Dermis microvascular lymphatic vessel endothelial cell (primary cell): ENCODE data around the gene MIOX. TPM values are rescaled to one million over a fixed set of nuclear protein-coding genes. Genes with fewer than 3 reads are reported as not detected.

Experiments used
- DNase-seq, 2 donors: peaks; one replicate each; pipeline versions ENCODE4 v3.0.0 to v3.0.0-alpha.2; 2010; ENCODE audit warnings: low read depth in 2 of 2
- total RNA-seq: library from RNA; depleted of rRNA; stranded (reverse); fragments of >200 nt; gene quantifications from 2 replicates; pipeline ENCODE4 v1.2.1, GENCODE V29; 2014

MIOX gene
- total RNA-seq, 1 donor from 2014 or later = not detected

DNA sequence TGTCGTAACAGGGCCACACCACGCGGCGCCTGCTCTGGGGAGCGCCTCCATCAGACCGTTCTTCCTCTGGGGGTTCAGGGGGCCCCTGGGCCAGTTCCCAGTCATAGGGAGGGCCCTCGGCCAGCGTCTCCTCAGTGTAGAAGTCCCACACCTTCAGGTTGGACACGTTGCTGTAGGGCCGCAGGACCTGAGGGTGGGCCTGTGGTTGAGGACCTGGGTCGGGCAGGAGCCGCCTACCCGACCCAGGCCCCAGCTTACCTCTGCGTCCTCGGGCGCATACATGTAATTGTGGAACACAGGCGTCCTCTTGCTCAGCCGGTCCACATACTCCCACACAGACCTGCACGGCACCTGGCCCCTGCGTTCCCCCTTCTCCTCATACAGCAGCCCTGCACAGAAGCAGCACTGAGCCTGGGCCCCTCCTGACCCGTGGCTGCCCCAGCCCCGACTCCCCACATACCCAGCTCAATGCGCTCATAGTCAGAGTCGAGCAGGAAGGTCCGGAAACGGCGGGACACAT, 32.0 kb upstream of the MIOX start:
- no peak for DNase-seq

DNA sequence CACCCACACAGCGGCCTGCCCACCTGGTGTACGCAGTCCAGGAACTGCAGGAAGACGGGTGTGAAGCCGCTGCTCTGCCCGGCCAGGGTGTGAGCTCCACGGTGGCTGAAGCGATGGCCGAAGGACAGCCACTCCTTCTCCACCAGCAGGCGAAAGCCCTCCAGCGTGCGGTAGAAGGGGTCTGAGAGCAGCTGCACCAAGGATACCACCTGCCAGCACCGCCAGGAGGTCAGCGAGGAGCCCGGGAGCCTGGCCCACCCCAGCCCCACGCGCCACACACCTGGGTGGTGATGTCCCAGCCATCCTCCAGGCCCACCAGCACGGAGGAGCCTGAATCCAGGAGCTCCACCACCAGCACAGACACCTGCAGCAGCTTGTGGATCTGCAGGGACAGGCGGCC, 31.5 kb upstream of the MIOX start:
- DNase-seq = no peak

DNA sequence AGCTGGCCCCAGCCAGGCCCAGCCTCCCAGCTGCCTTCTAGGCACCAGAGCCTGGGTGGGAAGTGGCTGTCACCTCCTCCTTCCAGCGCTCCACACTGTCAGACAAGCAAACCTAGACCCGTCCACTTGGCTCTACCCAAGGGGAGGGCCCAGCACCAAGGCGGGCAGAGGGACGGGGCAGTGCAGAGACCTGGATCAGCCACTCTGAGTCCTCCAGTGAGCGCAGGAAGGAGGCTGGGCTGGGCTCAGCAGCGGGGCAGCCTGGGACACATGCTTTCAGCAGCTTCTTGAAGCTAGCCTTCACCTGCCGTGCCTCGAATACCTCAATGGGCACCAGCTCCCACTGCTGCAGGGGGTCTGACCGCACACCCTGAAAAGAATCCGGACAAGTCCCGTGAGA, 30.6 kb upstream of the MIOX start:
- no peak for DNase-seq

DNA sequence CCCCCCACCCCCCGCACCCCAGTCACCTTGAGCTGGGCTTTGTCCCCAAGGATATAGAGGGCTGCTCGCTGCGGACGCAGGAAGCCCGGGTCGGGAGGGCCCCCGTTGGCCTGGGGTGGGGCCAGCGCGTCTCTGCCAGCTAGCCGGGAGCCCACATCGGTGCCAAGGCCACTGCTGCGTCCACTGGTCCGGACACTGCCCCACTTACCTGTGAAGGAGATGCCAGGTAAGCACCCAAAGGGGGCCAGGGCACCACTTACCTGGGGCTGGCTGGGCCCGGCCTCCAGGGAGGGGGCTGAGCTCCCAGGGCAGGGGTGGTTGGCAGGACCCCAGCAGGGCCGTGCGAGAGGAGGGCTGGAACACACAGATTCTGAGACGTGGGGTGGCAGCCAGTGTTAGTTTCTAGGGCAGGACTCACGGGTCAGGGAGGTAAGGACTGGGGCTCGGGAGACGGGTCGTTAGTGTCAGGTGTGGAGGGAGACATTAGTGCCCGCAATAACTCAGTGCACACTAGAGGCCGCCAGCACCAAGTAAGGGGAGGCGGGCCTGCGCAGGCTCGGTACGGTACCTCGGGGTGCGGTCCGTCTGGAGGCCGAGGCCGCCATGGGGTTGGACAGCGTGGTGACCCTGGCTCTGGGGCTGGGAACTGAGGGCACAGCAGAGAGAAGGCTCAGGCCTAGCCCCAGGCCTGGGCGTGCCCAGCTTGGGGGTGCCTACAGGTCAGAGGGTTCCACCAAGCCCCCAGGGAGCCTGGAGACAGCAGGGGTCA, 30.0 kb upstream of the MIOX start:
- no peak for DNase-seq

DNA sequence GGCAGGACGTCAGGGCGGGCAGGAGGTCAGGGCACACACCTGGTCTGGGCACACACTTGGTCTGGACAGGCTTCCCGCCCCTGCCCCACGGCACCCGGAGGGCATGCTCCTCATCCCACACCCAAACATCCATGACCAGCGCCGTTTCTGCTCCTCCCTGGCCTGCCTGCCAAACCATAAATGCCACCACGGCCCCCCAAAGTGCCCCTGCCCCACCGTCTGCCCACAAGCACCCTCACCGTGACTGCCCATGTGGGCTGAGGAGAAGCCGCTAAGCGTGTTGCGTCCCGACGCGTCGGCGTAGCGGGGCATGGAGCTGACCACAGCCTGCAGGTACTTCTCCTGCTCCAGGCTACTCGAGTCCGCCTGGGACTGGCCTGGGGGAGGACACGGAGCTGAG, 27.6 kb upstream of the MIOX start:
- no peak for DNase-seq

DNA sequence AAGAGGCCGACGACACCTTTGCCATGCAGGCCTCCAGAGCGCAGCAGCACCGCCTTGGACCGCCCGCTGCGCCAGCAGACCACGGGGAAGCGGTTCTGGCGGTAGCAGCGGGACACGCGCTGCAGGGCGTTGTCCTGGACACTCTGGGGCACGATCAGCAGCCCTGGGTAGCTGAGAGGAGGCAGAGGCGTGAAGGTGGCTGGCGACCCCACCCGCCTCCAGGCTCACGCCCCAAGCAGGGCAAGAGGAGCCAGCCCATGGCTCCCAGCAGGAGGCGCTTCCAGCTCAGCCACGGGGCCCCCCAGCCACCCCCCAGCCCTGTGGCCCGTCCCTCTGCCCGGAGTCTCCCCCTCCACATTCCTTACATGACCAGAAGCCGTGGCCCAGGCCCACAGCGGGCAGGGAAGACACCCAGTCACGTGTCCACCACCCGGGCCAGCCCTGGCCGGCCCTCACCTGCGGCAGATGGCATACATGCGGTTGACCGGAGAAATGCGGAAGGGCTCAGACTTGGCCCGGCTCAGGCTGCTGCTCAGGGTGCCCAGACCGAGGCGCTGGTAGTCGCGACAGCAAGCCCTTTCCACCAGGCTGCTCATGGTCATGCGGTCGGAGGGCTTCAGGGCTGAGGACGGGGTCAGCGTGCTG, 27.0 kb upstream of the MIOX start:
- DNase-seq = no peak

DNA sequence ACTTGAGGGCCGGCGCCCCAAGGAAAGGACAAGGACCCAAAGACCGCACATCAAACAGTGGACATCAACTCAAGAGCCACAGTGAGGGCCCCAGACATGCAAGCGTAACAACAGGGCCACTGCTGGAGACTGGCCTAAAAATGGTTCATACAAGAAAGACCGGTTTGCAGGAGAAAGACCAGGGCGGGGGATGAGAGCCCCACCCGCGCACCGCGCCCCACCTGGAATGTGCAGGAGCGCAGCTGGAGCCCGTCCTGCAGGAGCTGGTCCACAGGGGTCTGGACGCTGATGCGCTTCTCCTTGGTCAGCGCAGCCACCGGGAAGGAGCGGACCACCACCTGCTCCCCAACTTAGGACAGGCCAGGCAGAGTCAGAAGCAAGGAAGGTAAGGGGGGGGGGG, 25.7 kb upstream of the MIOX start:
- no peak for DNase-seq

DNA sequence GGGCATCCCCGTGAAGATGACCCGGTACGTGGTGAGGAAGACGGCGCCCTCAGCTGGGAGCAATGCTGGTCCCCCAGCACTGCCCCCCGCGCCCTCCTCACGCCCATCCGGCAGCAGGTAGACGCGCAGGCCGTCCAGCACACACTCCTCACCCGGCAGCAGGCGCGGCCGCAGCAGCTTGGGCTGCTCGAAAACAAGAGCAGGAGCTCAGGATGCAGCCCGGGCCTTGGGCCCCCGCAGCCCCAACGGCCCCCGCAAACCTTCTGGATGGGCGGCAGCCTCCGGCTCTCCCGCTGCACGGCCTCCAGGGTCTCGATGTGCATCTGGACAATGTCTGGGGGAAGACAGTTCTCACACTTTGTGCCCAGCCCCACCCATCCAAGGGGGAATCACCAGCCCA, 25.1 kb upstream of the MIOX start:
- DNase-seq = no peak

DNA sequence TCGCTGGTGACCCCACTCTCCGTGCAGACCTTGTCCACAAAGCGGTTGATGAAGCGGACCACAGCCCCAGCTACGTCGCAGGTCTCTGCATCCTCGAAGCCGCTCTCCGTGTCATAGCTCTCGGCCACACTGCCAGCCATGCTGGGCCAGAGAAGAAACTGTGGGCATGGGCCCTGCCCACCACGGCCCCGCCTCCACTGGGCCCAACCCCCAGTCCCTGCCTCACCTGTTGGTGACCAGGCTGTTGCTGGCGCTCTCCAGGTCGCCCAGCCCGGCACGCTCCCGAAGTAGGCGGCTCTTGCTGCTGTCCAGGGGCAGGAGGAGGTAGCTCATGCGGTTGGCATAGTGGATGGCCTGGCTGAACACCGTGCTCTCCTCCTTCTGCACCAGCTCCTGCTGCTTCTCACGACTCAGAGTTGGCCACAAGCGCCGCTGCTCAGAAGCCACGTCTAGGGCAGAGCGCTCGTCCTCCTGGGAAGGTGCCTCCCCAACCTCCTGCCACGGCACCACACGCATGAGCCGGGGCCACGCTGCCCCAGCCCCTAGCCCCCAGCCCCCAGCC, 24.6 kb upstream of the MIOX start:
- DNase-seq = no peak

DNA sequence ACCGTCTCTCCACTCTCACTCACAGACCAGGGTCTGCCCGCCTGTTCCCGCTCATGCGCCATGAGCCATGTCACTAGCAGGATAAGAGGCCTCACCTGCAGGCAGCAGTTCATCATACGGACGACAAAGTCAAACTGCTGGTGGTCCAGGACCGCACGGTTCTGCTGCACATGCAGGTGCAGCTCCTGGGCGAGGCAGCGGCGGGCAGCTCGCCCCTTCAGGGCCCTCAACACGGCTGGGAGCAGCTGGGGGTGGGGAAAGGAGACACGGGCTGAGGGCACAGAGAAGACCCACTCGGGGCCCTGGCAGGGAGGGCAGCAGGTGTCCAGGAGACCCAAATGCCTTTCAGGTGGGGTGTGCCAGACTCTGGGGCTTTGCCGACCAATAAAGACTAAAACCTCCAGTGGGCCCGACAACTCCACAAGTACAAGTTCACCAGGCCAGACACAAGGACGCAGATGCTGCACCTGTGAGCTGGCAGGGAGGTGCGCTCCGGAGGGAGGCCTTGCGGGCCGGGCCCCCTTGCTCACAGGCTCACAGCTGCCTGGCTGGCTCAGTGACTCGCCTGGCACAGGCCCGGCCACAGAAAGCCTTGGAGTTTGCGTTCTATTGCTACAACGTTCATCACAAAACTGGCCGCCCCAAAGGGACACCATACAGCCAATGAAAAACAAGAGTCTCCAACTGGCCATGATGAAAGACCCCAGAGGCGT, 23.3 kb upstream of the MIOX start:
- no peak for DNase-seq

DNA sequence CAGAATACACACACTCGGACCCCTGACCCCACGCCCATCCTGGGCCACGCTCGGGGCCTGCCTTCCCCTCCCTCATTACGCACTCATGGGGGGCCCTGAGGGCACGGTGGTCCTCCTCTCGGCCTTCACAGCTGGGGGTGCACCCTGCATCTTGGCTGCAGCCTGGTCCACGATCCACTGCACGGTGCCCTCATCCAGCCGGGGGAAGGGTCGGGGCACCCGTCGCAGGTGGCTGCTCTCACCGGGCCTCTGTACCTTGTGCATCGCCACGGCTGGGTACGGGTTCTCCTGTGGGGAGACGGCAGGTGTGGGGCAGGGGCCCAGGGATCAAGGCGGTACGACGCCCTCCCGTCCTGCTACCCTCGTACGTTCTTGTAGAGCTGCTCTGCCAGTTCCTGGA, 22.2 kb upstream of the MIOX start:
- no peak for DNase-seq

DNA sequence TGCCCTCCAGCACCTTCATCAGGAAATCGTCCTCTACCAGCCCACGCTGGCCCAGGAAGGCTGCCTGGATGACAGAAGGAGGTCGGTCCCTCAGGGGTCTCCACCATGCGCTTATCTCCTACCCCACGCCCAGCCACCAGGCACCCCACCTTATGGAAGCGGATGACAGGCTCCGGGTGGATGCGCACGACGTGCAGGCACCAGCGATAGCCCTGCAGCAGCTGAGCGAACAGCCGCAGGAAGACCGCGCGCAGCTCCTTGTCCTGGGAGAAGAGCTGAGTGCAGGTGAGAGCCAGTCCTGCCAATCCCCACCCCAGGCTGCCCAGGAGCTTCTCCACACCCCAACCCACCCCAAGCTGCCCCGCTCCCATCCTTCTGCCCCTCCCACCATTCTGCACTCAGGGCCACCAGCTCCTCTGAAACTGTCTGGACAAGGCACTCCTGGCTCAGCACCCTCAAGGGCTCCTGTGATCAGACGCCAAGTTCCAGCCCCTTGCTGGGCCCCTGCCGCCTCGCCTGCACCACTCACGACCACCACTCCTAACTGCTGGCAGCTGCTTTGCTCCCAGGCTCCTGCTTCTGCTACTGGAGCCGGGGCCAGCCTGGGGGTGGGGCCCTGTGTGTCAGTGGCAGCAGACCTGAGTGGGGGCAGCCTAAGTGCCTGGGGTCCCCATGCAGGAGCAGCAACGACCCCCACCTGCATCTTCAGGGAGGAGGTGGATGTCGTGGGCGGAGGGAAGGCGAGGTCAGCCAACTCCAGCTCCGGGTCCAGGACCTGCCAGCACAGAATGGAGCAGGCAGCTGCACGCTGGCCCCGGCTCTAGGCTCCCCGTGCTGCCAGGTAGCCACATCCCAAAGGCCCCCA, 21.4 kb upstream of the MIOX start:
- no peak for DNase-seq

DNA sequence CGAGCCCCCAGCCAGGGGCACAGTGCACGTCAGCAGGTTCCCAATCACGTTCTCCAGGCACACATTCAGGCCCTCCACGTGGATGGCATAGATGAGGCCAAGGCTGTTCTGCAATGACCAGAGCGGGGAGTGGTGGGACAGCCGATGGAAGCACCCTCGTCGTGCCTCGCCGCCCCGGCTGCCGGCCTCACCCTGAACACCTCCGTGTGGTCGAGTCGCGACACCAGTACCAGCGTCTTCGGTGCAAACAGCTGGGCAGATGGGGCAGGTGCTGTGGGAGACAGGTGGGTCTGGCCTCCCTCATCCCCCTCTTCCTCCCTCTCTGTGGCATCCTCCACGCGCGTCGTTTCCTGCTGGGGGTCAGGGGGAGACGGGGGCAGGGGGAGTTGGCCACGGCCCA, 19.3 kb upstream of the MIOX start:
- no peak for DNase-seq

DNA sequence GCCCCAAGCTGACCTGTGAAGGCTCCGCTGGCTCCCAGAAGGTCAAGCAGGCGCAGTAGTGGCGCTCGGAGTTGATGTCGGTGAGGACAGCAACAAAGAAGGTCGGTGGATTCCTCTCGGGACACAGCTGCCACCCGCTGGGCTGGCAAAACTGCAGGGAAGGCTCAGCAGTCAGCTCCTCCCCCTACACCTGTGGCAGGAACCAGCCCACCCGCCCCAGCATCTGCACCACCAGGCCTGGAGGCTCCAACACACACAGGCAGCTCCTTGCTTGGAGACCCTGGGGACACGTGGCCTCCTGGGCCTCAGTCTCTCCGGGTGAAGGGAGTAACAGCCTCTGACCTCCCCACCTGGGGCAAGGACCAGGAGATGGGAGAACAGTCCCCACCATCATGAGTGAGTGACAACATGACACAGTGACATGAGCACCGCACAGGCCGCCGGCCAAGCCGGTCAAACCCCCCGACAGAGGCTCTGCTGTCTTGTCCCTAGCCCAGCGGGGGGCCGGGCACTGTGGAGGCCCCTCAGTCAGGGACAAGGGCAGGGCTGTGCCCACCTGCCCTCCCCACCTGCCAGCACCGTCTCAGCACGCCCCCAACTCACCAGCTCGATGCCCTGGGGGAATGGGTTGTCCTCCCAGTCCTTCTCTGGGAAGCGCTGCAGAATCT, 18.8 kb upstream of the MIOX start:
- no peak for DNase-seq

DNA sequence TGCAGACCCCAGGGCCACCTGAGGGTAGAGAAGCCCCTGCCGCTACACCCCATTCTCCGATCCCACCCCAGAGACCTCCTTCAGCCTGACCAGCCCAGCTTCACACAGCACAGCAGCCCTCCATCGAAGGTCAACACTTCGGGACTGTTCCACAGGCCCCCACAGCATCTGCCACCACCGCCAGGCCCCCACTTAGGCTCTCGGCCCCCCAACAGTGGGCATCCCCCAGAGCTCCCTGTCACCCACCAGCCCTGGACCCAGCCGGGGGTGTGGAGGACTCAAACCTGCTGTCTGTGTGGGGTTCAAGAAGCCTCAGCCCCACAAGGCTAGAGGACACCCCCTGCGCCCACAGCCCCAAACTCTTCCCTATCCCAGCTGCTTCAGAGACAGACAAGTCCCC, 18.0 kb upstream of the MIOX start:
- DNase-seq = no peak

DNA sequence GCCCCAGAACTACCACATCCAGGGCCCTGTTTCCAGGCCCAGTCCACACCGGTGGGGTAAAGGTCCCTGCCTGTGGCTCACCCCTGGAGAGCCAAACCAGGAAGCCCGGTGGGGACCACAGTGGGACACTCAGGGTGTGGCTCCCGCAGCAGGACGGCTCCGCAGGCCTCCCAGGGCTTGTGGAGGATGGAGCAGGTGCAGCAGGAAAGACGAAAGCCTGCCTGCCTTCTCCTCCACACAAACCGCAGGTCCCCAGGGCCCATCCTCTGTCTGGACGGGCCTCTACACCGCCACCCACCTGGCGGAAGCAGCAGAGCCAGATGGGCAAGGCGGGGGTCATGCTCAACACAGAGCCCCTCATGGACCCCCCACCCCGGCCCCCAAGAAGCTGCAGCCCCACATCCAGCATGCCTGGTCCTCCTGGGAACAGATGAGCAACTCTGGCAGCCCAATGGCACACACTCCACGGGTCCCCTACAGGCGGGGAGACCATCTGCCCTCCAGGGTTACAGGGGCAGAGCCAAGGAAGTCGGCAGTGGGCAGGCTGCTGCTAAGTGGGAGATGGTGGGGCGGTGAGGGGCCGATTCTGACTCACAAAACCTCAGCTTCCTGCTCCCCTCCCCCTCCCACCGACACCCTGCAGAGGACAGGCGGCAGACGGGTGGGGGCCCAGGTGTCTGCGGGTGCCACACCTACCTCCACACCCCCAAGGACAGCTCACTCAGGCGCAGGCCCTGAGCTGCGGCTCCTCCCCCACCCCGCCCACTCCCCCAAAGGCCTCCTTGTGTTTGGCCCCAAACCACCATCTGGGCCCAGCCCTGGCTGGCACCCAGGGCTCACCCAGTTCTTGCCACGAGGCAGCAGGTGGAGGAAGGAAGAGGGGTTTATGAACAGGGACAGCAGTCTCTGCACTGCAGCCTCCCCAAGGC, 17.0 kb upstream of the MIOX start:
- DNase-seq = peak in 1 of 2 donors; percentile 35

DNA sequence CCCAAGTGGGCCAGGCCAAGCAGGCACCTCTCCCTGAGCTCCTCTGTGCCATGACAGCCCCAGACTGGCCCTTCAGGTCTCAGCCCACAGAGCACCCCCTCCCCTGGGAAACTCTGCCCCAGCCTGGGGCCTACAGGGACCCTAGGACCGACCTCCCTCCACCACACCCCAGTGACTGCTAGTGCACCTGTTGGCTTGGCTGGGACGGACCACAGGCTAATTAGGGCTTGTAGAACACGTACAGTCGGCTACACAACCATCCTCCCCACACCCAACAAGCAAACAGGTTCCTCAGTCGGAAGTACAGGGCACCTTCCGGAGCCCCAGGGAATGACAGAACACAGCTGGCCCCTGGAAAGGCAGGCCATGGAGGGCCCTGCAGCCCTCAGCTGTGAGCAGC, 16.2 kb upstream of the MIOX start:
- no peak for DNase-seq

DNA sequence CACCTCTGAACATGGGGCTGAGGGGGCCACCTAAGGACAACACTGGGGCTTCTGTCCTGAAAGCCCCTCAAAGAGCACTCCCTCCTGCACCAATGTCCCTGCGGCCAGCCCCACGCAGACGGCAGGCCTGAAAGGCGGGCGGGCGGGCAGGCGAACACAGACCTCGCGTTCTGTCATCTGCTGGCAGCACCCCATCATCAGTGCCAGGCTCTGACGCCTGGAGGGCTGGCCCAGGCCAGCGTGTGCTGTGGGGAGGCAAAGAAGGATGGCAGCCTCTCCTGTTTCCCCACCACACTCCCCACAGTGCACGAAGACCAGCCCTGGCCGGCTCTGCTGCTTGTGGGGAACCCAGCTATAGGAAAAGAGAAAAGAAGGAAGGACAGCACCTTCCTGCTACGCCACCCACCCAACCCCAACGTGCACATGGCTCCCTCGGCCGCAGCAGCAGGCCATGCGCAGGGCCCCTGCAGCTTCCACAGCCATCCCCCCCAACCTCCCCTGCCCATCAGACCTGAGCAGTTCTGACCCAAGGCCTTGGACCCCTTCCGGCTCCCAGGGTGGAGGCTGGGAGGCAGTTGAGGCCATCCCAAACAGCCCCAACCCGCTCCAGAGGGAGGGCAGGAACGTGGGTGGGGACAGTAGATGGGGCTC, 15.3 kb upstream of the MIOX start:
- DNase-seq = no peak

DNA sequence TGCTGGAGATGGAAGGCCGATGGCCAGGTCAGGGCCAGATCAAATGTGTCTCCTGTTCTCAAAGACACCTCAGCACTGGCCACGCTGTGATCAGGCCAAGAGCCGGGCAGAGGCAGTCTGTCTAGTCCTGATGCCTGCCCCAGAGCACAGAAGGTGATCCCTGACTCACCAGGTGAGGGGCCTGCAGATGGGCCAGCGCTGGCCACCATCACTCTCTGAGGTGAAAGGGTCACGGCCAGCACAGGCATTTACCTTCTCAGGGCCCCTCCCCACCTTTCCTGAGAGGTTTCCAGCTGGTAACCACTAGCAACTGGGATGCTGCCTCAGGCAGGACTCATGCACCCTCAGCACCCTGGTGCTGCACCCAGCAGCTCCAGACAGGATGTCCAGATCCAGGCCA, 14.7 kb upstream of the MIOX start:
- no peak for DNase-seq
